GM19239 (cell line): ENCODE measurements around the gene CTDSP2.
A peak's percentile ranks its signal among the peaks of the same experiment; 100 is the strongest.
"Not testable (repeated sequence)": the region's sequence is repeated elsewhere in the genome, so short reads cannot be mapped to it uniquely, and the experiment has no call there.

Experiments used
- DNase-seq: peaks from one replicate; pipeline ENCODE4 v3.0.0; 2011; ENCODE audit warnings: low spot score; ENCODE audit not compliant: insufficient read length
- FAIRE-seq: peaks from 2 replicates; lab custom pipeline; 2011; peaks lifted over from hg19 to GRCh38; lab: Jason Lieb, UNC

CTDSP2 gene

DNA sequence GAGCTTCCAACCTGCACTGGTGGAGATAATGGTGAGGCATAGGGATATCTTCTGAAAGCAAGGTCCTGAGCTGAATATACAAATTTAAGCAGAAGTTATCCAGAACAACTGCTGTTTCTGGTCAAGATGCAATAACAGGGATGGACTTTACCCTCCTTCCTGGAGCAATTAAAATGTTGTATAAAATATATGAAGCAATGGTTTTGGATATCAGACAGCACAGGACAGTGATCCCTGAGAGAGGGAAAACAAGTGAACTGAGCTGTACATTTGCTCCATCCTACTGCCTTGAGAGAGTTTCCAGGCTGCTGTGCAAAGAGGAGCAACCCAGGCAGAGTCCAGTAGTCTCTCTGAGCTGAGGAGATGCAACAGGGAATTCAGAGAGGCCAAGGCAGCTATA, 36.0 kb upstream of the CTDSP2 start:
- DNase-seq, result no peak
- FAIRE-seq, result no peak

- FAIRE-seq (no peak), DNase-seq (no peak)
Observed at GRCh38 chr12:57881475-57881874, 34.9 kb upstream of the CTDSP2 start.

DNA sequence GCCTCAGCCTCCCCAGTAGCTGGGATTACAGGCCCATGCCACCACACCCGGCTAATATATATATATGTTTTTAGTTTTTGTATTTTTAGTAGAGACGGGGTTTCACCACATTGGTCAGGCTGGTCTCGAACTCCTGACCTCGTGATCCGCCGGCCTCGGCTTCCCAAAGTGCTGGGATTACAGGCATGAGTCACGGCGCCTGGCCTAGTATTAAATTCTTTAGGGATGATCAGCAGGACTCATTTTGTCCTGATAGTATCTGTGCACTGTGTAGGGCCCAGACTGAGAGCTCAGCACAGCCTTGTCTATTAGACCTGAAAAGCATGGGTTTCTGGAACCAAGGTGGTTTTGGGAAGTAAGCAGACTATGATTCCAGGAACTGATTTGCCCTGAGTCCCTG, 34.5 kb upstream of the CTDSP2 start:
- FAIRE-seq, DNase-seq: not testable (repeated sequence)

GRCh38 chr12:57877876-57878275, 31.3 kb upstream of the CTDSP2 start:
- DNase-seq (no peak), FAIRE-seq (no peak)

- no peak for DNase-seq
- no peak for FAIRE-seq
Observed at GRCh38 chr12:57875753-57876547, 29.4 kb upstream of the CTDSP2 start.

- no peak for FAIRE-seq
- DNase-seq, result no peak
Observed at GRCh38 chr12:57874166-57875108, 27.9 kb upstream of the CTDSP2 start.

- no peak for DNase-seq
- no peak for FAIRE-seq
Observed at GRCh38 chr12:57872362-57872761, 25.8 kb upstream of the CTDSP2 start.

DNA sequence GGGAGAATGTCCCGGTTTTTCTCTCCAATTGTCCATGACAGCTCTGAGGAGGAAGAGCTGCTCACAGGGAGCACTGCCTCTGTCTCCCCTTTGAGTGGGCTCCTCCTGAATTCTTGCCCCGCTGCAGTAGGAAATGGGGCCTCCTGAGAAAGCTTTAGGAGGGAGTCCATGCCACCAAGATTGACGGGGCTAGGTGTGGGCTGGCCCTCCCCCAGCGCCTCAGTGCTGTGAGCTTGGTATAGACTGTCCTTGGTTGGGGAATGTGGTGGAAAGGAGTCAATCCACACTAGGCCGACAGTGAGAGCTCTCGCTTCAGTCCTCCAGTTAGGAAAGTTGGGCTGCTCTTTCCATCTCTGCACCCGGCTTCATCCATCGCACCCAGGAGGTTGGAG, 23.4 kb upstream of the CTDSP2 start:
- DNase-seq (no peak), FAIRE-seq (no peak)

DNA sequence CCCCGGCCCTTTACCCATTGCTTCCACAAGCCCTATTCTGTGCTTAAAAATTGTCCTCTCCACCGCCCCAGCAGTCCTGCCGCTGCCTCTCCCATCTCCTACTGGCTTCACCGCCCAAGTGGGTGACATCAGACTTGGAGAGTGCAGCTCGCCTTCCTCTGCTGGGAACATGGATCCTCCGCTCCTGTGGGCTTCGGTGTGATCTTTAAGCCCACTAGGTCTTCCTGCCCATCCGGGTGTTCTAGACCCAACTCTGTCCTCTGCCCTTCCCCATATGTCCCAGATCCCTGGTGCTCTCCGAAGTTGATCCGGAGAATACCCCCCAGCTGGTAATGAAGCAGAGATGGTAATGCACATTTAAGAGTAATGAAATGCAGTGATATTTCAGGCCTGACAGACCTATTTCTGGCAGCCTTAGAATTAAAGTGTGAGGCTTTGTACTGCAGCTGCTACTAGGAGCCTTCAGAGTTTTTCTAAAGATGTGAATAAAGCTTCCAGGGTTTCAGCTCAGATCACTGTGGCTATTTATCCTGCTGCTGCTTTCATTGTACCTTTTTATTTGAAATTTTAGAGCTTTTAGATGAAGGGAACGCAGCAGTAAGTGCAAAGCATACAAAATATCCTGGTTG, 22.9 kb upstream of the CTDSP2 start:
- DNase-seq (no peak), FAIRE-seq (no peak)

GRCh38 chr12:57868851-57869268, 22.3 kb upstream of the CTDSP2 start:
- DNase-seq, result no peak
- FAIRE-seq, result no peak

DNA sequence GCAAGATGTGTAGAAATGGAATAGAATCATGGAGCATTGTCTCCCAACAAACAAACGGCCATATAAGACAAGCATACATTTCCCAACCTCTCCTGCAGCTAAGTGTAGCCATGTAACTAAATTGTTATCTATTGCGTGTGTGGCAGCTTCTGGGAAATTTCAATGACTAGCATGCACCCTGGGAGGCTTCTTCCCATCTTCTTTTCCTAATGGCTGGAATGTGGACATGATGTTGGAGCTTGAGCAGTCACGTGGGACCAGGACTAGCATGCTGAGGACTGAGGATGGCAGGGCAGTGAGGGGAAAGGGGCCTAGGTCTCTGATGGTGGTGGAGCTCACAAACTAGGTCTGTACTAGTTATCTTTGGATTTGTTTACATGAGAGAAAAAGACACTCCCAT, 21.7 kb upstream of the CTDSP2 start:
- FAIRE-seq (no peak), DNase-seq (no peak)

GRCh38 chr12:57866308-57867019, 19.9 kb upstream of the CTDSP2 start:
- DNase-seq (no peak), FAIRE-seq (no peak)

DNA sequence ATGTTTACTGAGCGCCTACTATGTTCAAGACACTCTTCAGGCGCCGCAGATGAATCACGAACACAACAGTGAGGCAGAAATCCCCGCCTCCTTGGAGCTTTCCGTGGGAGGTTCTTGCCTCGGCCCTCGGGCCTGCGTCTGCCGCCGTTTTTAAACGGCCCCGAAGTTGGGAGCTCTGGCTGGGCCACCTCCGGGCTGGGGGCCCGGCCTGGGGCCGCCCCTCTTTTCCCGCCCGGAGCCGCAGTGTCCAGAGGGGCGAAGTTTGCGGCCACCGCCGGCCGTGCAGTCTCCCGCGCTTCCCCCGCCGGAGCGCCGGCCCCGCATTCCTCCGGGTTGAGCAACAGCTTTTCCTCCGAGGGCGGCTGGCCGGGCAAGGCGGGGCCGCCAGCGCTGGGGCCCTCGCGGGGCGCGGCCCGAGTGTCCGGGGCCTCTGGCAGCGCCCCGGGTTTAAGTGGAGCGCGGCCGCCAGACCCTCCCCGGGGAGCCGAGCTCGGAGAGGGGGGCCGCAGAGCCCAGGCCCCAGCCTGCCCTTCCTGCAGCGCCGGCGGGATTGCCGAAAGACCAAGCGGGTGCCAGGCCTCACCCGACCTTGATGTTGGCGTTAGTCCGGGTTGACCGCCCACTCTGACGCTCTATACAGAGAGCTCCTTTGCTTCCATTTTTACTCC, 18.7 kb upstream of the CTDSP2 start:
- FAIRE-seq, result no peak
- DNase-seq, result peak; percentile 33

DNA sequence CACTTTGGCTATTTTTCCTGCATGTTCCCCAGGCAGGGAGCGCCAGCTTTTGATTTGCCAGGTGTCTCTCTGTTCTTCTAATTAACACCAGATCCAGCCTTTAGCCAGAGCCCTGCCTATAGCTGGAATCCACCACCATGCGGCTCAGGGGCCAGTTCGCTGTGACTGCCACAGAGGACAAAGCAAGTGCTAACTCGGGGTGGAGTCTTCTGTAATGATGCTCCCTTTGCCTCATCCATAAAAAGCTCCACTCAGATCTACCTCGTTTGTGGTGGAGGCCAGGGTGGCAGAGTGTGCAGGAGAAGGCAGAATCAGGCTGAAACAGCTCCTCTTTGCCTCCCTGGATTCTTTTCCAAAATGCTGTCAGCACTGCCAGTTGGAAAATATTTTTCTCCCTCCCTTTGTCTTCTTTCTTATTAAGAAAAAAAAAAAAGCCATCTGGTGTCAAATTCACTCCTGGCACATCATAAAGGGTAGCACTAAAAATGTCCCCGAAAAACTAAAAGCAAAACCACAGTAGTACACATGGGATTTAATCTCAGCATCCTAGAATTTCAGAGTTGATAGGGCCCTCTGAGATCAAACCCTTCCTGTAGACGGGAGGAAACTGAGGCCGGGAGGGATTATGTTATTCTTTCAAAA, 18.0 kb upstream of the CTDSP2 start:
- DNase-seq (no peak), FAIRE-seq (no peak)

- no peak for DNase-seq
- FAIRE-seq, result no peak
Observed at GRCh38 chr12:57863676-57864075, 17.1 kb upstream of the CTDSP2 start.

GRCh38 chr12:57861967-57862366, 15.4 kb upstream of the CTDSP2 start:
- DNase-seq, result no peak
- no peak for FAIRE-seq

GRCh38 chr12:57860883-57861282, 14.4 kb upstream of the CTDSP2 start:
- DNase-seq, result not testable (repeated sequence)

DNA sequence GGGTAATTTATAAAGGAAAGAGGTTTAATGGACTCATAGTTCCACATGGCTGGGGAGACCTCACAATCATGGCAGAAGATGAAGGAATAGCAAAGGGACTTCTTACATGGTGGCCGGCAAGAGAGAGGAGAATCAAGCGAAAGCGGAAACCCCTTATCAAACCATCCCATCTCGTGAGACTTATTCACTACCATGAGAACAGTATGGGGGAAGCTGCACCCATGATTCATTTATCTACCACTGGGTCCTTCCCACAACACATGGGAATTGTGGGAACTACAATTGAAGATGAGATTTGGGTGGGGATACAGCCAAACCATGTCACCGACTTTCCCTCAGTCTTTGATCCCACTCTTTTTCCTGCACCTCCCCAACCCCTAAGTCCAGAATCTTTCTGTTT, 12.6 kb upstream of the CTDSP2 start:
- no peak for DNase-seq
- no peak for FAIRE-seq

More at GRCh38 chr12:57860883-57861282, 14.4 kb upstream of the CTDSP2 start:
- not testable (repeated sequence) for FAIRE-seq

GRCh38 chr12:57858123-57858522, 11.6 kb upstream of the CTDSP2 start:
- DNase-seq, result not testable (repeated sequence)

More at GRCh38 chr12:57858123-57858522, 11.6 kb upstream of the CTDSP2 start:
- not testable (repeated sequence) for FAIRE-seq
